DOHH2 (cell line): ENCODE measurements around the gene CRMP1.

ENCODE experiments used
- EZH2phosphoT487 ChIP-seq: fragments of 200-600 bp; sonication (generic); IDR thresholded peaks from 2 replicates; pipeline ENCODE4 v1.6.1; 2017; ENCODE audit warnings: borderline replicate concordance, mild to moderate bottlenecking, antibody characterized with exemption, low read length, moderate library complexity, mixed read lengths
- TF ChIP-seq, protein P1 (sequence below): fragments of 200-600 bp; sonication (generic); IDR thresholded peaks from one replicate; pipeline ENCODE4 v1.5.1; 2014; ENCODE audit warnings: antibody characterized with exemption, mild to moderate bottlenecking, low read depth, low read length; ENCODE audit not compliant: poor library complexity, severe bottlenecking

DNA sequence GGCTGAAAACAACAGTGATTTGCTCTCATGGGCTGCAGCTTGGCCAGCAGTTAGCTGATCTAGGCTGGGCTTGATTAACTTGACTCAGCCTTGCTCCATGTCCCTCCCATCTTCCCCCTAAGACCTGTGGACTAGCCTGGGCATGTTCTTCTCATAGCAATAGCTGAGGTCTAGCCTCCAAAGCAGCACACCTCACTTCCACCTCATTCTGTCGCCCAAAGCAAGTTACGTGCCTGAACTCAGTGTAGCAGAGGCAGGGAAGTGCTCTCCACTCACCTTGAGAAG is 119.7 kb downstream of the CRMP1 start:
- TF ChIP-seq, protein P1, sequence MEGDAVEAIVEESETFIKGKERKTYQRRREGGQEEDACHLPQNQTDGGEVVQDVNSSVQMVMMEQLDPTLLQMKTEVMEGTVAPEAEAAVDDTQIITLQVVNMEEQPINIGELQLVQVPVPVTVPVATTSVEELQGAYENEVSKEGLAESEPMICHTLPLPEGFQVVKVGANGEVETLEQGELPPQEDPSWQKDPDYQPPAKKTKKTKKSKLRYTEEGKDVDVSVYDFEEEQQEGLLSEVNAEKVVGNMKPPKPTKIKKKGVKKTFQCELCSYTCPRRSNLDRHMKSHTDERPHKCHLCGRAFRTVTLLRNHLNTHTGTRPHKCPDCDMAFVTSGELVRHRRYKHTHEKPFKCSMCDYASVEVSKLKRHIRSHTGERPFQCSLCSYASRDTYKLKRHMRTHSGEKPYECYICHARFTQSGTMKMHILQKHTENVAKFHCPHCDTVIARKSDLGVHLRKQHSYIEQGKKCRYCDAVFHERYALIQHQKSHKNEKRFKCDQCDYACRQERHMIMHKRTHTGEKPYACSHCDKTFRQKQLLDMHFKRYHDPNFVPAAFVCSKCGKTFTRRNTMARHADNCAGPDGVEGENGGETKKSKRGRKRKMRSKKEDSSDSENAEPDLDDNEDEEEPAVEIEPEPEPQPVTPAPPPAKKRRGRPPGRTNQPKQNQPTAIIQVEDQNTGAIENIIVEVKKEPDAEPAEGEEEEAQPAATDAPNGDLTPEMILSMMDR, result no peak
- no peak for TF ChIP-seq EZH2phosphoT487
